ENCODE results near the gene TRPM3.

DNA sequence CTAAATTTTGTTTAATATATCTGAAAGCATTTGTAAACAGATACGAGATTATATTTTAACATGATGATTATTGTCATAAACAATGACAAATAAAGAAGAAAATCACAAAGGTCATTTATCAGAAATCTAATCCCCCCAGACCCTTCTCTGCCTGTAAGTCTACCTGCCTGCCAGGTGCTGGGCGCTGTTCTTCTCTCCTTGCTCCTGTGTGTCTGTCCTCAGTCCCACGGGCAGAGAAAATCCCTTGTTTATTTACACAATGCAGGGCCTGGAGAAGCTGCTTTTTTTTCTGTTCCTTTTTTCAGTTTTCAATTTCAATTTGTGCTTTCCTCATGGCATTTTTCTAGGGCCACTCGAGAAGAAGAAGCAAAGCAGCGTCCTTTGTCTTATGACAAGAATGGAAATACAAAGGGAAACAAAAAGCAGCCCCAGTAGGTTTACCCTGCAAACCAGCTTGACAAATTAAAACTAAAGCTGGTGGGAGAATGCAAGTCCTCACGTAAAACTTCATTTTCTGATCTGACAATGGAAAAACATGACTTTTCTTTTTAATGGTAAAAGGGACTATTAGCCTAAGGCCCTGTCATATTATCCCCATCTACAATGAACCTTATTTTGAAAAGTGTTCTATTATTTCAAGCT, 424.6 kb downstream of the TRPM3 start:
- TF ChIP-seq POLR2A (IDR thresholded peaks at IDR 0.05) (no peak), POLR2AphosphoS5 (IDR thresholded peaks at IDR 0.05; ENCODE audit: insufficient read depth in 1 of 2, low read depth in 1 of 2) (no peak)
- TF ChIP-seq, protein P1, sequence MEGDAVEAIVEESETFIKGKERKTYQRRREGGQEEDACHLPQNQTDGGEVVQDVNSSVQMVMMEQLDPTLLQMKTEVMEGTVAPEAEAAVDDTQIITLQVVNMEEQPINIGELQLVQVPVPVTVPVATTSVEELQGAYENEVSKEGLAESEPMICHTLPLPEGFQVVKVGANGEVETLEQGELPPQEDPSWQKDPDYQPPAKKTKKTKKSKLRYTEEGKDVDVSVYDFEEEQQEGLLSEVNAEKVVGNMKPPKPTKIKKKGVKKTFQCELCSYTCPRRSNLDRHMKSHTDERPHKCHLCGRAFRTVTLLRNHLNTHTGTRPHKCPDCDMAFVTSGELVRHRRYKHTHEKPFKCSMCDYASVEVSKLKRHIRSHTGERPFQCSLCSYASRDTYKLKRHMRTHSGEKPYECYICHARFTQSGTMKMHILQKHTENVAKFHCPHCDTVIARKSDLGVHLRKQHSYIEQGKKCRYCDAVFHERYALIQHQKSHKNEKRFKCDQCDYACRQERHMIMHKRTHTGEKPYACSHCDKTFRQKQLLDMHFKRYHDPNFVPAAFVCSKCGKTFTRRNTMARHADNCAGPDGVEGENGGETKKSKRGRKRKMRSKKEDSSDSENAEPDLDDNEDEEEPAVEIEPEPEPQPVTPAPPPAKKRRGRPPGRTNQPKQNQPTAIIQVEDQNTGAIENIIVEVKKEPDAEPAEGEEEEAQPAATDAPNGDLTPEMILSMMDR (IDR thresholded peaks at IDR 0.05): no peak

Data from vagina (tissue), 2 donors.